AG04450 (cell line): ENCODE results near the gene ARMCX2. TPM values are rescaled to one million over a fixed set of nuclear protein-coding genes. Genes with fewer than 3 reads are reported as not detected.
A peak's percentile ranks its signal among the peaks of the same experiment; 100 is the strongest.

ENCODE experiments used
- CTCF ChIA-PET: fragments of 300-600, 350-600 bp; formaldehyde crosslinking; extraction: SDS; loops from one replicate; lab custom pipeline; 2022; ENCODE audit warnings: antibody characterized with exemption, inconsistent platforms; lab: Charles Lee
- POLR2A ChIA-PET: fragments of 350-600 bp; formaldehyde crosslinking; extraction: SDS; loops from one replicate; lab custom pipeline; 2021; ENCODE audit warnings: antibody characterized with exemption, inconsistent platforms; lab: Yijun Ruan, JAX
- DNase-seq: peaks from one replicate; pipeline ENCODE4 v3.0.0-alpha.2; 2011; ENCODE audit warnings: low read depth, low spot score
- H3K27ac ChIP-seq: one replicate; pipeline ENCODE4 v1.5.1; 2012; ENCODE audit warnings: low read depth, low read length, control low read depth
- H3K27me3 ChIP-seq: one replicate; pipeline ENCODE4 v1.6.0; 2012; ENCODE audit warnings: low read length; ENCODE audit not compliant: control insufficient read depth, insufficient read depth
- H3K4me3 ChIP-seq: 2 replicates; pipeline ENCODE4 v1.5.1; 2011; ENCODE audit warnings: mild to moderate bottlenecking, low read depth, low read length, control low read depth
- H3K9me3 ChIP-seq: 2 replicates; pipeline ENCODE4 v1.5.1; 2012; ENCODE audit warnings: low read length; ENCODE audit not compliant: control insufficient read depth, insufficient read depth
- polyA minus RNA-seq: library from RNA; depleted of rRNA, polyadenylated mRNA; stranded (reverse); fragments of >200 nt; gene quantifications from 2 replicates; pipeline ENCODE4 v1.2.3, GENCODE V29; 2011; rRNA and poly(A)+ RNA removed
- polyA plus RNA-seq: library from polyadenylated mRNA; depleted of rRNA; stranded (reverse); fragments of >200 nt; gene quantifications from 2 replicates; pipeline ENCODE4 v1.2.3, GENCODE V29; 2011; rRNA removed
- TF ChIP-seq, protein P1 (sequence below): IDR thresholded peaks from 2 replicates; pipeline ENCODE4 v1.5.1; 2011; ENCODE audit warnings: low read depth, low read length, control low read depth, inconsistent platforms

ARMCX2 gene
- polyA plus RNA-seq, result 78.4 and 81.7 TPM in 2 replicates
- polyA minus RNA-seq, result 52.9 and 62.7 TPM in 2 replicates

- no peak within 1 kb of the TSS for H3K27ac ChIP-seq
- CTCF ChIA-PET, result interaction anchor here (0.6 kb wide), 1 partner anchor 97 kb away, joined by 5 read pairs; no protein-coding TSS in a partner anchor
Measured at GRCh38 chrX:101659601-101660063, at the start of gene ARMCX2. Gene ARMCX2, minus strand, starts transcription at chrX:101659850. Its CDS starts 2,262 bp downstream, at chrX:101657588.

DNA sequence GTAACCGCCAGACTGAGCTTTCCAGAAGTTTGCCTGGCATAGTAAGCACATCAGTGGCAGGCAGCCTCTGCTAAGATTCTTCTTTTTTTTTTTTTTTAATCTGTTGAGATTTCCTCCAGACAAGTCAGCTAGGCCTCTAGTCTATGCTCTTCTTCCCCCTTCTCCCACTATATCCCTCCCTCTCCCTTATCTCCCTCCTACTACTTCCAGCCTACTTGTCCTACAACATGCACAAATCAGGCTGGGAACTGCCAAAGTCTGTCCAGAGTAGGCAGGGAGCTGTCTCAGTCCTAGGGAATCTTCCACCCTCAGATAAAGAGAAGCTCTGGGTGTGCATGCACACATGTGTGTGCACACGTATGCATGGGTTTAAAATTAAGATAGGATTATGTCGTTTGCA, 49.7 kb upstream of the ARMCX2 start:
- Histone ChIP-seq H3K9me3 (no peaks in the 10 kb centered on the region), H3K27me3 (no peaks in the 10 kb centered on the region), H3K4me3 (no peak overlapping the region), H3K27ac (no peak overlapping the region)
- ChIA-PET CTCF (interaction anchor here (0.7 kb wide), 1 partner anchor 150 kb away, joined by 3 read pairs; no protein-coding TSS in a partner anchor), POLR2A (no interaction called here)
- DNase-seq, result no peak
- TF ChIP-seq, protein P1, sequence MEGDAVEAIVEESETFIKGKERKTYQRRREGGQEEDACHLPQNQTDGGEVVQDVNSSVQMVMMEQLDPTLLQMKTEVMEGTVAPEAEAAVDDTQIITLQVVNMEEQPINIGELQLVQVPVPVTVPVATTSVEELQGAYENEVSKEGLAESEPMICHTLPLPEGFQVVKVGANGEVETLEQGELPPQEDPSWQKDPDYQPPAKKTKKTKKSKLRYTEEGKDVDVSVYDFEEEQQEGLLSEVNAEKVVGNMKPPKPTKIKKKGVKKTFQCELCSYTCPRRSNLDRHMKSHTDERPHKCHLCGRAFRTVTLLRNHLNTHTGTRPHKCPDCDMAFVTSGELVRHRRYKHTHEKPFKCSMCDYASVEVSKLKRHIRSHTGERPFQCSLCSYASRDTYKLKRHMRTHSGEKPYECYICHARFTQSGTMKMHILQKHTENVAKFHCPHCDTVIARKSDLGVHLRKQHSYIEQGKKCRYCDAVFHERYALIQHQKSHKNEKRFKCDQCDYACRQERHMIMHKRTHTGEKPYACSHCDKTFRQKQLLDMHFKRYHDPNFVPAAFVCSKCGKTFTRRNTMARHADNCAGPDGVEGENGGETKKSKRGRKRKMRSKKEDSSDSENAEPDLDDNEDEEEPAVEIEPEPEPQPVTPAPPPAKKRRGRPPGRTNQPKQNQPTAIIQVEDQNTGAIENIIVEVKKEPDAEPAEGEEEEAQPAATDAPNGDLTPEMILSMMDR, result no peak

More at GRCh38 chrX:101659601-101660063, at the start of gene ARMCX2:
- TF ChIP-seq, protein P1, result no peak
- POLR2A ChIA-PET, result interaction anchor here (0.9 to 1.0 kb wide), 3 partner anchors 16 to 1595 kb away, joined by 3 to 4 read pairs (median 3); partner anchors contain the start of genes CSTF2 and TCEAL8
- DNase-seq, result peak; percentile 36
- H3K4me3 ChIP-seq, result peak within 1 kb of the TSS; percentile 76
- no peaks in the 10 kb centered on the region for H3K9me3 ChIP-seq
- no peaks in the 10 kb centered on the region for H3K27me3 ChIP-seq

- no peaks in the 10 kb centered on the region for H3K27me3 ChIP-seq
- no peaks in the 10 kb centered on the region for H3K9me3 ChIP-seq
- no peak overlapping the region for H3K4me3 ChIP-seq
- TF ChIP-seq, protein P1, result no peak
- no peak overlapping the region for H3K27ac ChIP-seq
- POLR2A ChIA-PET, result no interaction called here
- CTCF ChIA-PET, result no interaction called here
- DNase-seq, result no peak
Measured at GRCh38 chrX:101708163-101708562, 48.5 kb upstream of the ARMCX2 start.

- no peak overlapping the region for H3K4me3 ChIP-seq
- H3K27me3 ChIP-seq, result no peaks in the 10 kb centered on the region
- no peaks in the 10 kb centered on the region for H3K9me3 ChIP-seq
- no peak overlapping the region for H3K27ac ChIP-seq
- TF ChIP-seq, protein P1, result no peak
- ChIA-PET POLR2A (no interaction called here), CTCF (no interaction called here)
- DNase-seq, result no peak
Measured at GRCh38 chrX:101693476-101693875, 33.8 kb upstream of the ARMCX2 start.

GRCh38 chrX:101691835-101692234, 32.2 kb upstream of the ARMCX2 start:
- TF ChIP-seq, protein P1, result no peak
- ChIA-PET CTCF (no interaction called here), POLR2A (no interaction called here)
- no peak overlapping the region for H3K27ac ChIP-seq
- H3K27me3 ChIP-seq, result no peaks in the 10 kb centered on the region
- DNase-seq, result no peak
- no peak overlapping the region for H3K4me3 ChIP-seq
- H3K9me3 ChIP-seq, result no peaks in the 10 kb centered on the region
